Pancreas (tissue), 10 donors: ENCODE data around the gene LZTR1. TPM values are rescaled to one million over a fixed set of nuclear protein-coding genes. Genes with fewer than 3 reads are reported as not detected.

ENCODE experiments used
- ATAC-seq, 4 donors: fragments of 200-7000 bp; cut with Tn5 transposase; one replicate each; pipeline versions ENCODE4 v1.8.0 to v1.9.1; 2020; ENCODE audit warnings: mild to moderate bottlenecking in 4 of 4, moderate library complexity in 4 of 4
- DNase-seq, 6 donors: peaks; one replicate each; pipeline ENCODE4 v3.0.0-alpha.2; 2020
- FAIRE-seq: peaks from 2 replicates; lab custom pipeline; 2012; peaks lifted over from hg19 to GRCh38; lab: Jason Lieb, UNC
- H3K27ac ChIP-seq, 4 donors: fragments of 200-600 bp; sonication (generic); 1 replicate in 3 of 4; 2 replicates in 1 of 4; pipeline versions ENCODE4 v1.5.0 to v1.8.0; 2020
- H3K27me3 ChIP-seq, 4 donors: fragments of 200-600 bp; one replicate each; pipeline ENCODE4 v1.8.0; 2021
- H3K36me3 ChIP-seq, 3 donors: fragments of 200-600 bp; sonication (generic) in 1 of 3; one replicate each; pipeline versions ENCODE4 v1.5.0 to v1.8.0; 2020 to 2021
- H3K4me1 ChIP-seq, 3 donors: fragments of 200-600 bp; one replicate each; pipeline ENCODE4 v1.8.0; 2021
- H3K4me3 ChIP-seq, 4 donors: fragments of 200-600 bp; sonication (generic) in 2 of 4; one replicate each; pipeline versions ENCODE4 v1.5.0 to v1.8.0; 2020 to 2021
- H3K9me3 ChIP-seq, 4 donors: fragments of 200-600 bp; one replicate each; pipeline ENCODE4 v1.8.0; 2021
- CTCF ChIP-seq, 4 donors: fragments of 200-600 bp; sonication (generic) in 3 of 4; IDR thresholded peaks; one replicate each; pipeline versions ENCODE4 v1.5.0 to v1.8.0; 2021; ENCODE audit warnings: antibody characterized with exemption in 4 of 4
- WGBS, 2 donors: extraction: QIAGEN DNeasy Blood & Tissue Kit; methylation state at CpG; one replicate each; pipeline ENCODE4 v1.1.7; 2013; 5-methylcytosine and 5-hydroxymethylcytosine counted together
- intact Hi-C, 3 donors: fragments of 100-400 bp; cut with DNase I; formaldehyde crosslinking; loops; one replicate each; pipeline versions ENCODE4 v1.11.1 to v1.14.2; 2022
- polyA plus RNA-seq, 2 donors: library from polyadenylated mRNA; stranded (reverse); fragments of 200-250 nt; gene quantifications; one replicate each; pipeline ENCODE4 v1.2.3, GENCODE V29; 2013
- total RNA-seq, 6 donors: library from RNA; stranded (reverse); fragmentation: NEBNext Ultra II Directional in 4 of 6; extraction: Animal tissue kit (Norgen Biotek cat#: 25700) in 4 of 6; gene quantifications; one replicate each; pipeline versions ENCODE4 v1.2.1 to v1.2.4, GENCODE V29; 2021 to 2023
- donor health status: healthy with polysubstance abuse.
- donor health status: DM: no; HTN: no; CAD: no; lungs with moderate emphysema.
- donor health status: DM: no; HTN: no; CAD: no.
- donor health status: control.
- donor health status: control.
- donor health status: Bipolar disorder and iron deficiency.
- donor health status: DM: yes; HTN: yes; CAD: no.
- donor health status: DM: no; HTN: no; CAD: no.
- donor health status: DM: no; HTN: no; CAD: no.
- donor health status: DM: yes; HTN: yes; CAD: no.

The LZTR1 gene
- total and polyA plus RNA-seq, 8 donors, result 15.0 to 56.2 (median 22.5) TPM

GRCh38 chr22:20943104-20943933 is 38.8 kb upstream of the LZTR1 start:
- peak in 1 of 6 donors; percentile 16 for DNase-seq
- Histone ChIP-seq H3K36me3 (no peaks in the 10 kb centered on the region), H3K4me3 (no peak overlapping the region), H3K4me1 (peaks cover 5 to 20% (median 5%) of the 10 kb centered on the region in 3 donors), H3K27me3 (no peaks in the 10 kb centered on the region), H3K9me3 (no peaks in the 10 kb centered on the region), H3K27ac (no peak overlapping the region)
- no peak for TF ChIP-seq CTCF (IDR thresholded peaks at IDR 0.05)
- no peak for FAIRE-seq
- intact Hi-C loops, result no loop called here
- 94 to 95% methylated on average over 8 of the region's 8 CpGs for WGBS, 2 donors
- no peak for ATAC-seq

GRCh38 chr22:20944042-20944441 is 38.1 kb upstream of the LZTR1 start:
- no peak overlapping the region for H3K4me3 ChIP-seq
- no peaks in the 10 kb centered on the region for H3K9me3 ChIP-seq
- ATAC-seq (no peak), FAIRE-seq (no peak), DNase-seq (peak in 1 of 6 donors; percentile 2)
- H3K36me3 ChIP-seq, result no peaks in the 10 kb centered on the region
- WGBS, 2 donors, result 11 to 25% methylated on average over 1 of the region's 1 CpG
- peaks cover 0 to 15% (median 0%) of the 10 kb centered on the region in 3 donors for H3K4me1 ChIP-seq
- H3K27me3 ChIP-seq, result no peaks in the 10 kb centered on the region
- intact Hi-C loops, result no loop called here
- no peak for TF ChIP-seq CTCF (IDR thresholded peaks at IDR 0.05)
- no peak overlapping the region for H3K27ac ChIP-seq

- TF ChIP-seq CTCF (IDR thresholded peaks at IDR 0.05), result no peak
- Histone ChIP-seq H3K27me3 (no peaks in the 10 kb centered on the region), H3K27ac (no peak overlapping the region)
Observed at GRCh38 chr22:20945578-20945934, 36.5 kb upstream of the LZTR1 start.

GRCh38 chr22:20946080-20946986 is 35.8 kb upstream of the LZTR1 start:
- no peak overlapping the region for H3K27ac ChIP-seq
- no peak for FAIRE-seq

More at GRCh38 chr22:20945578-20945934, 36.5 kb upstream of the LZTR1 start:
- Histone ChIP-seq H3K4me1 (peaks cover 0 to 10% (median 2%) of the 10 kb centered on the region in 3 donors), H3K9me3 (no peaks in the 10 kb centered on the region), H3K4me3 (no peak overlapping the region), H3K36me3 (peaks cover 0 to 6% (median 5%) of the 10 kb centered on the region in 3 donors)
- FAIRE-seq, result no peak
- DNase-seq, result no peak
- ATAC-seq, result no peak
- WGBS, 2 donors, result 78 to 86% methylated on average over 2 of the region's 2 CpGs
- intact Hi-C loops, result no loop called here

More at GRCh38 chr22:20946080-20946986, 35.8 kb upstream of the LZTR1 start:
- ATAC-seq, result peak in 1 of 4 donors; percentile 22
- peaks cover 6 to 14% (median 9%) of the 10 kb centered on the region in 3 donors for H3K4me1 ChIP-seq
- DNase-seq, result no peak
- H3K9me3 ChIP-seq, result no peaks in the 10 kb centered on the region
- intact Hi-C loops, result no loop called here
- H3K36me3 ChIP-seq, result peaks cover 0 to 6% (median 5%) of the 10 kb centered on the region in 3 donors
- no peak for TF ChIP-seq CTCF (IDR thresholded peaks at IDR 0.05)
- 76 to 80% methylated on average over 7 of the region's 7 CpGs for WGBS, 2 donors
- H3K4me3 ChIP-seq, result no peak overlapping the region
- no peaks in the 10 kb centered on the region for H3K27me3 ChIP-seq
